ENCODE measurements around the gene CEP83. TPM values are rescaled to one million over a fixed set of nuclear protein-coding genes. Genes with fewer than 3 reads are reported as not detected.

CEP83 gene
- total RNA-seq, 4 donors from 2014 or later = 6.7 to 21.2 (median 8.3) TPM

DNA sequence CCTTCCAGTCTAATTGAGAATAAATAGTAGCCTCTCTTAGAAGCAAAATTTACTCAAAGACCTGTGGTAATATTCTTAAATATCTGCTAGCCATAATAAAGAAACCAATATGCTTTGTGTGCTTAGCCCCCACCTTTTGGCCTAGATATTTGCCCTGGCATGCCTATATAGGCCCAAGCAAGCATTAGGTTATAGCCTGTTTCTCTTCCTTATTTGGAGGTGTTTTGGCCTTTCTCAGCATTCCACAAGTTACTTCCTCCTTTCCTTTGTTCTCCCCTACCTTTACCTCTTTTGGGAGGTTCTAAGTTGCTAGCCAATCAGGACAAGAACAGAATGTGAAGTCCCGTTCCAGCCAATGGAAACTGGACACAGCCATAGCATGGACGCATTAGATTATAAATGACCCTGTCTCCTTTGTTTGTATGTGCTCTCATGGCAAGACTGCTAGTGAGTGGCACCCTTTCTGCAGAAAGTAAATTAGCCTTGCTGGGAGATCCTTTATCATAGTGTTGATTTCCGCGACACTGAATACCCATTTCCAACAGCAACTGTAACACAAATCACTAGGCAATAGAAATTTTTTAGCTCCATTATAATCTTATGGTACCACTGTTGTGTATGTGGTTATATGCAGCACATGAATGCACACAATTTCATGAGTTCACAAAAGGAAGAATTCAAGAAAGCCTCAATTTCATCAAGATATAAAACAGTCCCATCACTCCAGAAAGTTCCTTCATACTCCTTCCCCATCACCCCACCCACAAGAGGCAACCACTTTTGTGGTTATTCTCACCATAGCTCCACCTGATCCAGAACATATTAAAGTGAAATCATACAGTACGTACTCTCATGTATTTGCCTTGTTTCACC, 37.6 kb downstream of the CEP83 start:
- Histone ChIP-seq H3K4me3 (no peak overlapping the region), H3K4me1 (peaks cover under 1 to 6% (median 3%) of the 10 kb centered on the region in 4 donors), H3K9me3 (peaks cover 0 to 30% (median 26%) of the 10 kb centered on the region in 4 donors), H3K27ac (replicated peaks in 1 of 4) (no peak overlapping the region), H3K36me3 (no peaks in the 10 kb centered on the region), H3K27me3 (no peaks in the 10 kb centered on the region)
- intact Hi-C loops (cut with DNase I) = no loop called here
- 98% methylated on average over 5 of the region's 5 CpGs for WGBS
- TF ChIP-seq POLR2AphosphoS5 (IDR thresholded peaks at IDR 0.05) (no peak), POLR2A (IDR thresholded peaks at IDR 0.05; ENCODE audit: low read depth) (no peak), EP300 (IDR thresholded peaks at IDR 0.05) (no peak), CTCF (IDR thresholded peaks at IDR 0.05) (no peak)
- DNase-seq (ENCODE audit: extremely low spot score) = no peak

GRCh38 chr12:94418517-94418916, 41.1 kb downstream of the CEP83 start:
- no peak for DNase-seq (ENCODE audit: extremely low spot score)
- no peak overlapping the region for H3K4me3 ChIP-seq
- no peak overlapping the region for H3K27ac ChIP-seq (replicated peaks in 1 of 4)
- peaks cover 0 to 28% (median 23%) of the 10 kb centered on the region in 4 donors for H3K9me3 ChIP-seq
- WGBS = 96% methylated on average over 1 of the region's 1 CpG
- no peaks in the 10 kb centered on the region for H3K4me1 ChIP-seq
- H3K27me3 ChIP-seq = no peaks in the 10 kb centered on the region
- TF ChIP-seq POLR2A (IDR thresholded peaks at IDR 0.05; ENCODE audit: low read depth) (no peak), POLR2AphosphoS5 (IDR thresholded peaks at IDR 0.05) (no peak), CTCF (IDR thresholded peaks at IDR 0.05) (no peak), EP300 (IDR thresholded peaks at IDR 0.05) (no peak)
- no peaks in the 10 kb centered on the region for H3K36me3 ChIP-seq
- intact Hi-C loops (cut with DNase I) = no loop called here

- H3K4me1 ChIP-seq = no peaks in the 10 kb centered on the region
- WGBS = 95% methylated on average over 2 of the region's 2 CpGs
- no peak for DNase-seq (ENCODE audit: extremely low spot score)
- no peak overlapping the region for H3K27ac ChIP-seq (replicated peaks in 1 of 4)
- intact Hi-C loops (cut with DNase I) = no loop called here
- no peak for TF ChIP-seq CTCF (IDR thresholded peaks at IDR 0.05)
- no peak for TF ChIP-seq EP300 (IDR thresholded peaks at IDR 0.05)
- no peak for TF ChIP-seq POLR2AphosphoS5 (IDR thresholded peaks at IDR 0.05)
- no peak for TF ChIP-seq POLR2A (IDR thresholded peaks at IDR 0.05; ENCODE audit: low read depth)
- peaks cover 0 to 9% (median 5%) of the 10 kb centered on the region in 4 donors for H3K9me3 ChIP-seq
- no peaks in the 10 kb centered on the region for H3K36me3 ChIP-seq
- no peak overlapping the region for H3K4me3 ChIP-seq
- no peaks in the 10 kb centered on the region for H3K27me3 ChIP-seq
Observed at GRCh38 chr12:94416613-94417012, 43.1 kb downstream of the CEP83 start.

DNA sequence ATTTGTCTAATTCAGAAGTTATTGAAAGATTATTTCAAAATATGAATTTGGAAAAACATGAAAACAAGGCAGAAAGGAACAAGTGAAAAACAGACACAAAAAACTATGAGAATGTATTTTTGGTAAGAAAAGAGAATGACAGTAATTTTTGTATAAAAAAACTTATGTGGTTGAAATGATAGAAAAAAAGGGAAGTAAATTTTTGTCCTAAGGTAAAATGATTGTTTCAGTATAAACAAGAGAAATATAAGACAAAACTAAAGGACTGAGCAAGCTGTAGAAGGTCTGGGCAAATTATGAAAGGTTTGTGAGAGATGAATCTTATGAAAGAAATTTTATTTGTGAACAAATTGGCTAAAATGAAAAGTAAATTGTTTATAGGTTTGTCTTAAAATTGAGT, 44.6 kb downstream of the CEP83 start:
- H3K4me1 ChIP-seq = no peaks in the 10 kb centered on the region
- H3K4me3 ChIP-seq = no peak overlapping the region
- H3K36me3 ChIP-seq = no peaks in the 10 kb centered on the region
- H3K27ac ChIP-seq (replicated peaks in 1 of 4) = no peak overlapping the region
- no peak for TF ChIP-seq POLR2A (IDR thresholded peaks at IDR 0.05; ENCODE audit: low read depth)
- no peak for TF ChIP-seq CTCF (IDR thresholded peaks at IDR 0.05)
- no peak for TF ChIP-seq POLR2AphosphoS5 (IDR thresholded peaks at IDR 0.05)
- TF ChIP-seq EP300 (IDR thresholded peaks at IDR 0.05) = no peak
- no peak for DNase-seq (ENCODE audit: extremely low spot score)
- intact Hi-C loops (cut with DNase I) = no loop called here
- H3K27me3 ChIP-seq = no peaks in the 10 kb centered on the region
- H3K9me3 ChIP-seq = no peaks in the 10 kb centered on the region
